ENCODE results near the gene PALM. TPM values are rescaled to one million over a fixed set of nuclear protein-coding genes. Genes with fewer than 3 reads are reported as not detected.
"Not testable (repeated sequence)": the region's sequence is repeated elsewhere in the genome, so short reads cannot be mapped to it uniquely, and the experiment has no call there.

PALM gene
- total RNA-seq, 2 experiments from 2014 or later: 1.2 TPM; not detected in 1

GRCh38 chr19:726993-727956 is 18.5 kb downstream of the PALM start:
- H3K4me1 ChIP-seq (ENCODE audit: insufficient read depth, low read length, poor library complexity, severe bottlenecking): peaks cover 38% of the 10 kb centered on the region
- H2AFZ ChIP-seq (ENCODE audit: low read length): no peak overlapping the region
- no peak overlapping the region for H3K4me2 ChIP-seq (ENCODE audit: low read length)
- no TSS peak for BruUV-seq (replicated peaks)
- H3K9me3 ChIP-seq (ENCODE audit: low read length): no peaks in the 10 kb centered on the region
- CTCF ChIA-PET (ENCODE audit: unreplicated experiment): no interaction called here
- TF ChIP-seq CTCF (conservative IDR thresholded peaks at IDR 0.05; ENCODE audit: low read length): no peak
- no peak for TF ChIP-seq EZH2phosphoT487 (IDR thresholded peaks at IDR 0.05; ENCODE audit: borderline replicate concordance, low read depth, low read length)
- intact Hi-C loops (cut with micrococcal nuclease; ENCODE audit: unreplicated experiment): no loop called here
- POLR2A ChIA-PET: no interaction called here
- H3K27ac ChIP-seq (ENCODE audit: low read depth, low read length, poor library complexity, severe bottlenecking): no peak overlapping the region
- no peaks in the 10 kb centered on the region for H4K20me1 ChIP-seq (ENCODE audit: insufficient read depth, low read length)
- H3K79me2 ChIP-seq (ENCODE audit: insufficient read depth, low read depth, low read length): no peaks in the 10 kb centered on the region
- no peak overlapping the region for H3K4me3 ChIP-seq (ENCODE audit: low read depth, low read length, poor library complexity, severe bottlenecking)
- H3K36me3 ChIP-seq (ENCODE audit: insufficient read depth, low read length): no peaks in the 10 kb centered on the region
- no peak for DNase-seq (ENCODE audit: low spot score)
- no peaks in the 10 kb centered on the region for H3K9me2 ChIP-seq (ENCODE audit: insufficient read depth, low read length)

- Histone ChIP-seq H3K4me1 (ENCODE audit: insufficient read depth, low read length, poor library complexity, severe bottlenecking) (peaks cover 30% of the 10 kb centered on the region), H3K4me3 (ENCODE audit: low read depth, low read length, poor library complexity, severe bottlenecking) (no peak overlapping the region), H4K20me1 (ENCODE audit: insufficient read depth, low read length) (no peaks in the 10 kb centered on the region), H3K79me2 (ENCODE audit: insufficient read depth, low read depth, low read length) (no peaks in the 10 kb centered on the region), H3K9me3 (ENCODE audit: low read length) (no peaks in the 10 kb centered on the region), H3K9me2 (ENCODE audit: insufficient read depth, low read length) (no peaks in the 10 kb centered on the region), H3K36me3 (ENCODE audit: insufficient read depth, low read length) (no peaks in the 10 kb centered on the region), H3K4me2 (ENCODE audit: low read length) (no peak overlapping the region), H3K27ac (ENCODE audit: low read depth, low read length, poor library complexity, severe bottlenecking) (no peak overlapping the region), H2AFZ (ENCODE audit: low read length) (no peak overlapping the region)
- intact Hi-C loops (cut with micrococcal nuclease; ENCODE audit: unreplicated experiment): no loop called here
- ChIA-PET CTCF (ENCODE audit: unreplicated experiment) (no interaction called here), POLR2A (no interaction called here)
- DNase-seq (ENCODE audit: low spot score): no peak
- BruUV-seq (replicated peaks): no TSS peak
- TF ChIP-seq CTCF (conservative IDR thresholded peaks at IDR 0.05; ENCODE audit: low read length) (no peak), EZH2phosphoT487 (IDR thresholded peaks at IDR 0.05; ENCODE audit: borderline replicate concordance, low read depth, low read length) (no peak)
These were observed 19.3 kb downstream of the PALM start for GRCh38 chr19:728011-728410.

GRCh38 chr19:729564-729963 is 20.8 kb downstream of the PALM start:
- intact Hi-C loops (cut with micrococcal nuclease; ENCODE audit: unreplicated experiment); H3K4me3 ChIP-seq (ENCODE audit: low read depth, low read length, poor library complexity, severe bottlenecking); CTCF ChIA-PET (ENCODE audit: unreplicated experiment); H3K9me3 ChIP-seq (ENCODE audit: low read length); H4K20me1 ChIP-seq (ENCODE audit: insufficient read depth, low read length); H3K9me2 ChIP-seq (ENCODE audit: insufficient read depth, low read length); H3K36me3 ChIP-seq (ENCODE audit: insufficient read depth, low read length); H3K79me2 ChIP-seq (ENCODE audit: insufficient read depth, low read depth, low read length); BruUV-seq (replicated peaks): not testable (repeated sequence)
- POLR2A ChIA-PET: interaction anchor here (0.6 to 0.7 kb wide), 3 partner anchors 51 to 347 kb away, joined by 3 to 6 read pairs (median 5); no protein-coding TSS in a partner anchor
- Histone ChIP-seq H3K4me2 (ENCODE audit: low read length) (peak overlapping the region; percentile 1; the same call in 1 of the 2 replicates), H3K4me1 (ENCODE audit: insufficient read depth, low read length, poor library complexity, severe bottlenecking) (peaks cover 19% of the 10 kb centered on the region), H2AFZ (ENCODE audit: low read length) (peak overlapping the region; percentile 66; the same call in 1 of the 2 replicates), H3K27ac (ENCODE audit: low read depth, low read length, poor library complexity, severe bottlenecking) (peak overlapping the region; percentile 12)
- DNase-seq (ENCODE audit: low spot score): peak; percentile 28
